Stimulated activated CD4-positive, alpha-beta T cell treated with anti-CD3 and anti-CD28 coated beads, Interleukin-2, amount 100 ng/mL, for 48 hours (primary cell): ENCODE measurements around the gene LBHD2.

Experiments
- DNase-seq, 2 donors: peaks; one replicate each; pipeline ENCODE4 v3.0.0-alpha.2; 2020

LBHD2 gene

GRCh38 chr14:103122585-103122946 is 38.6 kb downstream of the LBHD2 start:
- DNase-seq: no peak

GRCh38 chr14:103122947-103123633 is 39.1 kb downstream of the LBHD2 start, which contains the start of gene TNFAIP2:
TSS of gene TNFAIP2 (plus strand) at chr14:103123461. CDS start at chr14:103126458, 2,997 bp downstream.
- DNase-seq: no peak

DNA sequence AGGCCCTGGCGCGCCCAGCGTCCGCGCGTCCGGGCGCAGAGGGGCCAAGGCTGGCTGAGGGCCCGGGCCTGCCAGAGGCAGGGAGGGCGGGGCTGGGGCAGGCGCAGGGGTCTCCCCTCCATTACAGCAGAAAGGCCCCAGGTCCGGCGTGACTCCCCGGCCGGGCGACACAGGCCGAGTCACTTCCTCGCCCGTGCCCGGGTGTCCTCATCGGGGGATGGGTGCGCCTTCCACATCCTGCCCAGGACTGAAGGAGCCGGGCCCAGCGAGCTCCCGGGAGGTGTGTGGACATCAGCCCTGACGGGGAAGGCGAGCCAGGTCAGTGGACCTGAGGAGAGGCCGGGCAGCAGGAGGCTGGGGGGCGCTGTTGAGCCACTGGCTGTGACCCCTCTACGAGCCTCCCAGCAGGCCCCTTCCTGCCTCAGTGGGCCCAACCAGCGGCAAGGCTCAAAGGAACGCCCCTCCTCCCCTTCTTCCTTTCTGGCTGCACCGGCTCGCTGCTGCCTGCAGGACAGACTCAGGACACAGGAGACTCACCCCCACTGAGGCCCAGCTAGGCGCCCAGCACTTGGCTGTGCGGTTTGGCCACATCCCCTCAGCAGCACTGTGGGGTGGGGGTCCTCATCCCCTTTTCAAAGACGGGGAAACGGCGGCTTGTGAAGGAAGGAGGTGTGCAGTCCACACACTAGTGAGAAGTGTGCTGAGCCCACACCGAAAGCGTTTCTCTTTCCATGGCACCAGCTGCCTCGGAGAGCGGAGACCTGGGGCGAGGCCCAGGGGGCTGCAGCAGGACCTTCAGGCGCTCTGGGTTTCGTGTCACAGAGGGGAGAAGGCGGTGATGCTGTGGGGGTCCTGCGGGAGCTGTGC is 39.9 kb downstream of the LBHD2 start:
- DNase-seq: no peak

GRCh38 chr14:103124501-103125001 is 40.5 kb downstream of the LBHD2 start:
- no peak for DNase-seq

DNA sequence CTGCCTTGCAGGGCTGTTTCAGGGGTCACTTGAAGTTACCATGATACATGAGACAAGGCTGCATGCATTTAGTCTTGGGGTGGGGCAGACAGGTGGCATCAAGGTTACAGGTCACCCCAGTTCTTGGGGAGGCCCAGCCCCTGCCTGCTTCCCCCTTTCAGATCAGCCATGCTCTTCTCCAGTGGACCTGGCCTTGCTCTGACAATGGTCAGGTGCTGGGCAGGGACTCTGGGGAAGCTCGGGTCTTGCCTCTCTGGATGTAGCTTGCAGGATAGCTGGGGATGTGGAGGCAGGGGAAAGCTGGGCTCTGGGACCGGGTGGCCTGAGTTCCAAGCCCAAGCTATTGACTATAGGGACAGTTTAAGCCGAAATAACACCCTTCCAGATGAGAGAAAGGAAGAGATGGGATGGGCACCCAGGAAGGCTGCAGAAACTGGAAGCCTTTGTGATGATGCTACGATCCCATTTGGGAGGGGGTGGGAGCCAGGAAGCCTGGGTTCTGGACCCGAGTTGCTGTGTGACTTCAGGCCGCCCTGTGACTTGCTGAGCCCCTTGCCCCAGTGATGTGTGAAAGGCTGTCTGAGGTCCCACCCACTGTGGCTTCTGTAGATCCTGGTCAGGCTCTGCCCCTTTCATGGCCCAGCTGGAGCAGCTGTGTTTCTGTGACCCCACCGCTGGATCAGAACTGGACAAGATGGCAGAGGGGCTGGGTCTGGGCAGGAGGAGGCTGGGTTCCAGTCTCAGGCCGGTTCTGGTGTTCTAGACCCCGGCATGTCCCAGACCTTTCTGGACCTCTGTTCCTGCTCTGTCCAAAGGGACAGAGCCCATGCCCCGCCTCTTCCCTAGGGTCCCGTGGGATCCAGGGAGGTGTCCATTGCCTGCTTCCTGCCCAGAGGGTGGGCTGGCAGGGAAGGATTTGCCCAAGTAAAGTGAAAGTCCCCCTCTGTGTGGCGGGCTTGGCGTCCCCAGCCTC is 41.4 kb downstream of the LBHD2 start:
- no peak for DNase-seq

GRCh38 chr14:103126088-103126872 is 42.3 kb downstream of the LBHD2 start:
- DNase-seq: no peak

DNA sequence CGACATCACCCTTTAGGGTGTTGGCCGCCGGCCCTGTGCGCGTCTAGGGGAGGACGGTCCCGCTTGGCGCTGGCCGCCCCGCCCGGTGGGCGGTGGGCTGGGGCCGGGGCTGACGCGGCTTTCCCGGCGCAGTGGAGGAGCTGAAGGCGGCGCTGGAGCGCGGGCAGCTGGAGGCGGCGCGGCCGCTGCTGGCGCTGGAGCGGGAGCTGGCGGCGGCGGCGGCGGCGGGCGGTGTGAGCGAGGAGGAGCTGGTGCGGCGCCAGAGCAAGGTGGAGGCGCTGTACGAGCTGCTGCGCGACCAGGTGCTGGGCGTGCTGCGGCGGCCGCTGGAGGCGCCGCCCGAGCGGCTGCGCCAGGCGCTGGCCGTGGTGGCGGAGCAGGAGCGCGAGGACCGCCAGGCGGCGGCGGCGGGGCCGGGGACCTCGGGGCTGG is 42.9 kb downstream of the LBHD2 start:
- DNase-seq: no peak

DNA sequence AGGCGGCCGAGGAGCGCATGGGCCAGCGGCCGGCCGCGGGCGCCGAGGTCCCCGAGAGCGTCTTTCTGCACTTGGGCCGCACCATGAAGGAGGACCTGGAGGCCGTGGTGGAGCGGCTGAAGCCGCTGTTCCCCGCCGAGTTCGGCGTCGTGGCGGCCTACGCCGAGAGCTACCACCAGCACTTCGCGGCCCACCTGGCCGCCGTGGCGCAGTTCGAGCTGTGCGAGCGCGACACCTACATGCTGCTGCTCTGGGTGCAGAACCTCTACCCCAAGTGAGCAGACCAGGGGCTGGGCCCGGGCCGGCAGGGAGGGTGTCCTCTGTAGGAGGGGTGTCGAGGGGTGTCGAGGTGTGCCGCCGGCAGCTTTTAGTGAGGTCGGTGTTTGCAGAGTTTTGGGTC is 43.3 kb downstream of the LBHD2 start:
- no peak for DNase-seq

DNA sequence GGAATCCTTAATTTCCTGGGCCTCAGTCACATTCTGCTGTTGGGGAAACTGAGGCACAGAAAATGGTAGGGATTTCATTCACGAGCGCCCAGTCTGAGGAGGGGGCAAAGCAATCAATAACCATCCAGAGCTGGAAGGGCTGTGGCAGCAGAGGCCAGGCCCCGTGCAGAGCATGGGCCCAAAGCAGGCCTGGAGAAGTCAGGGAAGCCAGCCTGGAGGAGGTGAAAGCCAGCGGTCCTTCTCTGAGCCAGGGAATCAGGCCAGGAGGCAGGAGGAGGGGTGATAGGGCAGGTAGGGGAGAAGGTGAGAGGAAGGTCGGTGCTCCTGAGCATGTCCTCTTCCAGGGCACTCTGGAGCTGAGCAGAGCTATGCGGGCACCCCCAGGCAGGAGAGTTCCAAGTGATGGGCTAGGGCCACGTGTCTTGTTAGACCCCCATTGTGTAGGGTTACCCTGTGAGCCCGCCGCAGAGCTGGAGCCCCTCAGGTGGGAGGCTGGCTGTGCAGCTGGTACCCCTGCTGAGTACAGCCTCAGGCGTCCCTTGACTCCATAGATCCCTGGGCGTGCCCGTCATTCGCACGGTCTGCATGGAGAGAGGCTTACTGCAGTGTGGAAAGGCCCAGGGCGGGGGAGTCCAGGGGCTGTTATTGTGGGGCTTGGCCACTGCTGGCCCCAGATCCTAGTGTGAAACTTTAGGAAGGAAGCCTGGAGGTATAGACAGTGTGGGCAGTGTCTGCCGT is 44.0 kb downstream of the LBHD2 start:
- DNase-seq: no peak

- no peak for DNase-seq
Measured at GRCh38 chr14:103128631-103129300, 44.8 kb downstream of the LBHD2 start.

GRCh38 chr14:103129301-103130016 is 45.4 kb downstream of the LBHD2 start:
- no peak for DNase-seq

- no peak for DNase-seq
Measured at GRCh38 chr14:103130017-103130764, 46.2 kb downstream of the LBHD2 start.

DNA sequence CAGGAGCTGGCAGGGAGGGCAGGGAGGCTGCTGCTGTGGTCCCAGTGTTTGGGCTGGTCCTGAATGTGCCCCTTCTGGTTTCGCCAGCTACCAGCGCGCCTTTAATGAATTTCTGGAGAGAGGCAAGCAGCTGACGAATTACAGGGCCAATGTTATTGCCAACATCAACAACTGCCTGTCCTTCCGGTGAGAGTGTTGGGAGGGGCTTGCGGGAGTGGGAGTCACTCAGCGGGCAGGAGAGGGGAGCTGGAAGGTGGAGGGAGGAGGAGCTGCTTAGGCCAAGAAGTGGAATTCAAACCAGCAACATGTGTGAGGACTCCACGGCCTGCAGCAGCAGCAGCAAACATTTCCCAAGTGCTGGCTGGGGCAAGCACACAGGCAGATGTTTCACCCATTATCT is 47.0 kb downstream of the LBHD2 start:
- no peak for DNase-seq

DNA sequence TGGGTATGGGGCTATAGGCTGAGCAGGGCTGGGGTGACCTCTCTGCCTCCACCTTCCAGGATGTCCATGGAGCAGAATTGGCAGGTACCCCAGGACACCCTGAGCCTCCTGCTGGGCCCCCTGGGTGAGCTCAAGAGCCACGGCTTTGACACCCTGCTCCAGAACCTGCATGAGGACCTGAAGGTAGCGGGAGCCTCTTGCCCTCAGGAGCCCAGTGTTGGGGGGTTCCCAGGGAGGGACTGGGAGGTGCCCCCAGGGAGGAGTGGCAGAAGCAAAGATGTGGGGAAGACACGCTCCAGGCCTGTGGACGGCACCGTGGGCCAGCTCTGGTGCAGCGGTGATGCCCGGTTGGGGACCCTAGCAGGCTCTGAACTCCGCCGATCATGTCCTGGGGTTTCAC is 47.6 kb downstream of the LBHD2 start:
- no peak for DNase-seq

DNA sequence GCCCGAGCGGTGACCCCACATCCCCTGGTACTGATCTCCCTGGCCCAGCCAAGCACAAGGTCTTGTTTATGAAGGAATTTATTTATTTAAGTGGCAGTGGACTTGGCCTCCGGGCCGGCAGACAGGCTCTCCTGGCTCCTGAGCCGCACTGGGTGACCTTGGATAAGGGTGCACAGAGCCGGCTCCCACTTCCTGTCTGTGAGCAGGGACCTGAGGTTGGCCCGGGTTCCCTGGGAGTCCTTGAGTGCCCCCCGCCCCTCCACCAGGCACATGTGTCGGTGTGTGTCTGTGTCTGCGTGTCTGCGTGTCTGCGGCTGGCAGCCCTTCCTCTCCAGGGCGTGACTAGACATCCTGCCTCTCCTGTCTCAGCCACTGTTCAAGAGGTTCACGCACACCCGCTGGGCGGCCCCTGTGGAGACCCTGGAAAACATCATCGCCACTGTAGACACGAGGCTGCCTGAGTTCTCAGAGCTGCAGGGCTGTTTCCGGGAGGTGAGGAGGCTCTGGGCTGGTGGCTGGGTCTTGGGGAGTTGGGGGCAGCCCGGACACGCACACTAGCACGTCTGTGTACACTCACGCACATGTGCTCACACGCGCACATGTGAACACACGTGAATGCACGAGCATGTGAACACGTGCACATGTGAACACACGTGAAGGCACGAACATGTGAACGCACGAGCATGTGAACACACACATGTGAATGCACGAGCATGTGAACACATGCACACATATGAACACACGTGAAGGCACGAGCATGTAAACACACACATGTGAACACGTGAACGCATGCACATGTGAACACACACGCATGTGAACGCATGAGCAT is 48.6 kb downstream of the LBHD2 start:
- no peak for DNase-seq

DNA sequence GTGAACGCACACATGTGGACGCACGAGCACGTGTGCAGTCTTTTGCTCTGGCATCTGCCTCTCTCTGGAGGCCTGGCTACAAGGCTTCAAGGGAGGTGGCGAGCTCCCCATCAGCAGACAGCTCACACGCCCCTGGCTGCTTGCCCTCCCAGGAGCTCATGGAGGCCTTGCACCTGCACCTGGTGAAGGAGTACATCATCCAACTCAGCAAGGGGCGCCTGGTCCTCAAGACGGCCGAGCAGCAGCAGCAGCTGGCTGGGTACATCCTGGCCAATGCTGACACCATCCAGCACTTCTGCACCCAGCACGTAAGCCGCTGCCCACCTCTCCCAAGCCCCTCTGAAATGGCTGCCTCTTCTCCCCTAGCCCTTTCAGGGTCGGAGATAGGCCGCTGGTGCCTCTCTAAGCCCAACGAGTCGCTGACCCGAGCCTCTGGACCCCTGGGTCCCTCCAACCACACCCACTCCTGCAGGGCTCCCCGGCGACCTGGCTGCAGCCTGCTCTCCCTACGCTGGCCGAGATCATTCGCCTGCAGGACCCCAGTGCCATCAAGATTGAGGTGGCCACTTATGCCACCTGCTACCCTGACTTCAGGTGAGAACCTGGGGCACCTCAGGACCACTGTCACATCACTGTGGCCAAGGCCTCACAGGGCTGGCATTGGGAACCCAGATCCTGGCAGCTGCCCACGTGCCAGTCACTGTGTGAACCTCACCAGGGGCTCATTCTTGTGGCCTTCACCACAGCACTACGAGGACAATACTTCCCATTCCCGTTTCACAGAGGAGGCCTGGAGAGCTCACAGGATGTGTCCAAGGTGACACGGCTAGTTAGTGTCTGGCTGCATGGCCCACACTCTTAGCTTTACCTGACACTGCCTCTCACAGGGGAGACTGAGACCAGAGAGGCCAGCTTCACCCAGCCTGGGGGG is 49.5 kb downstream of the LBHD2 start:
- DNase-seq: no peak

GRCh38 chr14:103134405-103134804 is 50.4 kb downstream of the LBHD2 start:
- DNase-seq: no peak
